GM21515 (cell line): Measurements from ENCODE around the gene UPF1.

ENCODE experiments used
- ATAC-seq: cut with Tn5 transposase; IDR thresholded peaks from one replicate; pipeline ENCODE4 v1.9.1; 2021; ENCODE audit not compliant: unreplicated experiment

The UPF1 gene

DNA sequence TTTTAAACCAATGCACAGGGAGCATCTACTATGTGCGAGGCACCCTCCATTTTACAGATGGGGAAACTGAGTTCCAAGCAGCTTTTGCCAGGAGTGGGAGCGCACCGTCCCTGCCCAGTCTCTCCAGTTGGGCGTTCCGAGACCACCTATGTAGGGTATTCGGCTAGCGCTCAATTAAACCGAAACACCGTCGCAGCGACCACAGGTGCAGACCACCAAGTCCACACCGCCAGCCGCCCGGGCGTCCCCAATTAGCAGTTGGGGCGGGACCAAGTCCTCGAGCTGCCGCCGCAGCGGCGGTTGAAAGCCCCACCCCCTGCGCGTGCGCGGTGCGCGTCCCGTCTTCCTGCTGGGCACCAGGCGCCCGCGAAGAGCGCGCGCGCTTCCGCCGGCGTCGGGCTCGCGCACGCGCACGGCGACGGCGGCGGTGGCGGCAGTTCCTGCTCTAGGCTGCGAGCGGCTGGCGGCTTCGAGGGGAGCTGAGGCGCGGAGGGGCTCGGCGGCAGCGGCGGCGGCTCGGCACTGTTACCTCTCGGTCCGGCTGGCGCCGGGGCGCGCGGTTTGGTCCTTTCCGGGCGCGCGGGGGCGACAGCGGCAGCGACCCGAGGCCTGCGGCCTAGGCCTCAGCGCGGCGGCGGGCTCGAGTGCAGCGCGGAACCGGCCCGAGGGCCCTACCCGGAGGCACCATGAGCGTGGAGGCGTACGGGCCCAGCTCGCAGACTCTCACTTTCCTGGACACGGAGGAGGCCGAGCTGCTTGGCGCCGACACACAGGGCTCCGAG is at the start of gene UPF1:
TSS of gene UPF1 (plus strand) at position 436 of the 782 bp plus-strand sequence. CDS start at position 687, 251 bp downstream.
- peak; percentile 62 for ATAC-seq

DNA sequence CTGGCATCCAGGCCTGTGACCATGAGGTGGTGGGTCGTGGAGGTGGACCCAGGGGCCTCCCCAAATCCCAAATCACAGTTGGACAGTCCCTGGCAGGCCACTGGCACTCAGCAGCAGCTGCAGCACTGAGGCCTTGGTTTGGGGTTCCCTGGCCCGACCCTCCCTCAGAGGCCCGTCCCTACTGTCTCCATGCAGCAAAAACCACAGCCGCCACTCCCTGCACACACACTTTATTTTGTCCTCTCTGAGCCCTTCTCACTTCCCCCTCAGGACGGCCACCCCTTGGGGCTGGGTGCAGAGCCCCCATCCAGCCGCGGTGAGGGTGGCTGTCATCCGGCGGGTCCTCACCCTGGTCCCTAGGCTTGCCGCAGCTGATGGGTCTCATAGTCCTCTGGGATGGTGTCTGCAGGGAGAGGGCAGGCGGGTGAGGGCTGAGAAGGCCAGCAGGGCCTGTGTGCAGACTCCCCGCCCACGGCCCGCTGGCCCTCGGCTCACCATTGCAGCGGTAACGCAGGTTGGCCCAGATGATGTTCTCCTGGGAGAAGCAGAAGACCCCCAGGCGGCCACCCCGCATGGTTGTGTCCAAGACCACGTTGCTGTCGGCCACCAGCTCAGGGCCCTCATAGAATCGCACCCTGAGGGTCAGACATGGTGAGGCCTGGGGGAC is 49.1 kb upstream of the UPF1 start:
- no peak for ATAC-seq

DNA sequence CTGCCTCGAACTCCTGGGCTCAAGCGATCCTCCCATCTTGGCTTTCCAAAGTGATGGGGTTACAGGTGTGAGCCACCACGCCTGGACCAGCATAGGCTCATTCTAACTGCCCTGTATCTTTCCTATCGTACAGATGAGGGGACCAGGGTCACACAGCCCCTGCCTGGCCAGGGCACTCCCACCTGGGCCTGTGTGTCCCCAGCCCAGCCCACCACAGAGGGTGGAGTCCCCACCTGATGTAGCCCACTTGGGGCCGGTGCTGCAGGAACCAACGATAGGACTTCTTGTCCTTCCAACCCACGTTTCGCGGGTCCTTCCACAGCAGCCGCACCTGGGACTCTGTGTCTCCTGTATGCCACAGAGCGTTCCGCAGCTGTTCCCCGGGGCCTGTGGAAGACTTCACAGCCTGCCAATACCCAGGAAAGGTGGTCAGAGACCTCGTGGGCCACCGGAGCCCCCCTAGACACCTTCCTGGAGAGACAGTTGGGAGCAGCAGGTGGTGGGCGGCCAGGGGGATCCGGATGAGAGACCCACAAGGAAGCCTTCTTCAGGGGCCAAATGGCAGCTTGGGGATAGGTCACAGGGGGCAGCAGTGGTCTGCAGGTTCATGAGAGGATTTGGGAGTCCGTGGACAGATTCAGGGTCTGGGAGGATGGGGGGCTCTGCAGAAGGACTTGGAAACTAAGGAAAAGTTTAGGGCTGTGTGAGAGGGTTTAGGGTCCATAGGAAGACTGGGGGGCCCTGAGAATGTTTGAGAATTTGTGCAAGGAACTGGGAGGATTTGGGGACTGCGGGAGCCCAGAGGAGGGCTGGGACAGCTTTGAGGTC is 47.6 kb upstream of the UPF1 start:
- no peak for ATAC-seq

DNA sequence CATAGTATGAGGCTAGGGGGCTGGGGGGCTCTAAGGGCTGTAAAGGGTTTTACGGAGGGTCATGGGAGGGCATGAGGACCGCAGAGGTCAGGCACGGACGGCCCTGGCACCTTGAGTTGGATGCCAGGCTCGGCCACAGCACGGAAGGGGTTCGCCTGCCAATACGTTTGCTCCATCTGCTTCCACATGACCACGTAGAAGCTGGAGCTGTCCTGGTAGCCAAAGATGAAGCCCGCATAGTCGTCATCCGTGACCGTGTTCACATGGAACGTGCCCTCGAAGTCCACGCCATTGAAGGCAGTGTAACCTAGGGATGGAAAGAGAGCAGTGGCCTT is 47.0 kb upstream of the UPF1 start:
- ATAC-seq = no peak

DNA sequence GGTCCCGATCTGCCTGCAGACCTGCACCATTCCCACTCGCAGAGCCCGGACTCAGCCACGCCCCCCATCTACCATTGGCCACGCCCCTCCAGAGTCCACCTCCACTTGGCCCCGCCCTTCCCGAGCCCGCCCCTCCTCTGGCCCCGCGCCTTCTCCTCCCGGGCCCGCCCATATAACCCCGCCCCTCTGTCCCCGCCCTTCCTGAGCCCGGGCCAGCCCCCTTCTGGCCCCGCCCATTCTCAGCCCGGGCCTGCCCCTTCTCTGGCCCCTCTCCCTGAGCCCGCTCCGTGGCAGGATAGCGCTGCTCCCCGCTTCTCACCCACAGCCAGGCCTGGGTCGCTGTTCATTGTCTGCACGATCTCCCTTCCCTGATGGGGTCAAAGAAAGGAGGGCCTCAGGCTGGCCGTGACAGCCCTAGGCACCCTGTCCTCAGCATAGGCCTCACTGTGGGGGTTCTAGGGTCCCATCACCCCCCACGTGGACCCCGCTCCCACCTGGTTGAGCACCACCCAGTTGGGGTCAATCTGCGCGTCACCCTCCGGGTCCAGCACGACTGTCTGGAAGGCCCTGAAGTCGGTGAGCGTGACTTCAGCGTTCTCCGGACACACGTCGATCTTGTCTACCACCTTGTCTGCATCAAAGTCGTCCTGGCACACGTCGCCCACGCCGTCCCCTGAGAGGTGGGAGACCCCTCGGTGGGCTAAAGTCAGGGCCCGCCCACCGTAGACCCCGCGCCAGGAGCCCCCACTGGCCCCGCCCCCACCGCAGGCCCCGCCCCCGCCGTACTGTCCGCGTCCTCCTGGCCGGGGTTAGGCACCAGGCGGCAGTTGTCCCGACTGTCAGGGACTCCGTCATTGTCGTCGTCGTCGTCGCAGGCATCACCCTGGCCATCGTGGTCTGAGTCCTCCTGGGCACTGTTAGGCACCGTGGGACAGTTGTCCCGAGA is 46.3 kb upstream of the UPF1 start:
- ATAC-seq = no peak

DNA sequence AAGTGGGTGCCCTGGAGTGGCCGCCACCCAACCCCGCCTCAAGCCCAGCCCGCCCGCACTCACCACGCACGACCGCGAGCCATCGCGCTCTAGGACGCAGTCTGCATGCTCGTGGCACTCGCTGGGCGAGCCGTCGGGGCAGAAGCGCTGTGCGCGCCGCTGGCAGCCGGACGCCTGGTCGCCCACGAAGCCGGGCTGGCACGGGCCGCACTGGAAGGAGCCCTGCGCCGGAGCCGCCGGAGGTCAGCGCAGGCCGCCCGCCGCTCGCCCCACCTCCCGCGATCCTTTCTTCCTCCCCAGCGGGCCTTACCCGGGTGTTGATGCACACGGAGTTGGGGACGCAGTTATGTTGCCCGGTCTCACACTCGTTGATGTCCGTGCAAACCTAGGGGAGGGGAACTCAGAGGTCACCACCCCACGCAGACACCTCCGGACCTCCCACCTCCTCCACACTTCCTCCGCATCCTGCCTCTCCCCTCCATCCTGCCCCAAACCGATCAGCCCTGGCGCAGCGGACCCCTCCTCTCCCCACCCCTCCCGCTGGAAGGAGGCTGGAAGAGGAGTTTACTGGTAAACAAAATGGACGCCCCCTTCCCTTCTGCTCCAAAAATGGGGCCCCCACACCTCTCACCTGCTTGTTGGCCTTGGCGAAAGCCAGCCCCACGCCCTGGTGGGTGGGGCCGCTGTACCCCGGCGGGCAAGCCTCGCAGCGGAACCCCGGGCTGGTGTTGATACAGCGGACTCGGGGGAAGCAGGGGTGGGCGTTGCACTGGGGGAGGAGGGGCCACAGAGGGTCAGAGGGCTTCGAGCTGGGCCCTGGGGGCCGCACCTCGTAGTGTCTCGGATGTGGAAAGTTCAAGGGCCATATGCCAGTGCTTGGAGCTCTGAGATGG is 43.0 kb upstream of the UPF1 start:
- no peak for ATAC-seq

DNA sequence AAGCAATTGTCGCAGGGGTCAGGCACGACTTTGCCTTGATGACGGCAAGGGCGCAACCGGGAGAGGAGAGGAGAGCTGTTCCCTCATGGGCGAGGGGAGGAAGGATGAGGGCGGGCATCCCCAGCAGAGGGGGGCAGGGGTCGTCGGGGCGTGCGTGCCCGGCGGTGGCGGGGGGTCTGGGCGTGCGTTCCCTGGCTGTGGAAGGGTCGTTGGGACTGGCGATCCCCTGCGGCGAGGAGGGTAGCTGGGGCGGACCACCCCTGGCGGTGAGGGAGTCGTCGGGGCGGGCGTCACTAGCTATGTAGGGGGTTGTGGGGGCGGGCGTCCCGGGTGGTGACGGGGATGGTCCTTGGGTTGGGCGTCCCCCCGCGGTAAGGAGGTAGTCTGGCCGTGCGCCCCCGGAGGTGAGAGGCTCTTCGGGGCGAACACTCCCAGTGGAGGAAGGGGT is 42.3 kb upstream of the UPF1 start:
- no peak for ATAC-seq

DNA sequence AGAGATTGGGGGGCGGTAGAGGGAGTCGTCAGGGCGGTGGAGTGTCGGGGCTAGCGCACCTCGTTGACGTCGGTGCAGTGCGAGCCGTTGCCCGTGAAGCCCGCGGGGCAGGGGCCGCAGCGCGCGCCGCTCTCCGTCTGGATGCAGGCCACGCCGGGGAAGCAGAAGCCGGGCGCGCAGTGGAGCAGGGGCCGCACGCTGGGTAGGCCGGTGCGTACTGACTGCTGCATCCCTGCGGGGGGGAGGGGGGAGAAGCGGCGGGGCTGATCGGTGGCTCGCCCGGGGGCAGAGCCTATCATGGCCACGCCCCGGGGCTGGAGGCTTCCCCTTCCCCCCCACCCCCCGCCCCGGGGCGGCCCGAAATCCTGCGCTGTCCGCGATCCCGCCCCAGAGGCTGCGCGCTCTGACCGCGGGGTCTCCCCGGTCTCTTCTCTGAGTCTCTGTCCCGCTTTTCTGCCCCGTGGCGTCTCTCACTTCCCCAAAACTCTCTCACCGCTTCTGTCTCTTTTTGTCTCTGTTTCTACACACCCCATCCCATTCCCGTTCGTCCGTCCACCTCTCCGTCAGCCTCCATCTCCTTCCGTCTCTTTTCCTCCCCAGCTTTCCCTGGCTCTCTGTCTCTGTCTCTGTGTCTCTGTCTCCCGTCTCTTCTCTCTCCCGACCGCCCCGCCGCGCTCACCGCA is 41.7 kb upstream of the UPF1 start:
- ATAC-seq = no peak

DNA sequence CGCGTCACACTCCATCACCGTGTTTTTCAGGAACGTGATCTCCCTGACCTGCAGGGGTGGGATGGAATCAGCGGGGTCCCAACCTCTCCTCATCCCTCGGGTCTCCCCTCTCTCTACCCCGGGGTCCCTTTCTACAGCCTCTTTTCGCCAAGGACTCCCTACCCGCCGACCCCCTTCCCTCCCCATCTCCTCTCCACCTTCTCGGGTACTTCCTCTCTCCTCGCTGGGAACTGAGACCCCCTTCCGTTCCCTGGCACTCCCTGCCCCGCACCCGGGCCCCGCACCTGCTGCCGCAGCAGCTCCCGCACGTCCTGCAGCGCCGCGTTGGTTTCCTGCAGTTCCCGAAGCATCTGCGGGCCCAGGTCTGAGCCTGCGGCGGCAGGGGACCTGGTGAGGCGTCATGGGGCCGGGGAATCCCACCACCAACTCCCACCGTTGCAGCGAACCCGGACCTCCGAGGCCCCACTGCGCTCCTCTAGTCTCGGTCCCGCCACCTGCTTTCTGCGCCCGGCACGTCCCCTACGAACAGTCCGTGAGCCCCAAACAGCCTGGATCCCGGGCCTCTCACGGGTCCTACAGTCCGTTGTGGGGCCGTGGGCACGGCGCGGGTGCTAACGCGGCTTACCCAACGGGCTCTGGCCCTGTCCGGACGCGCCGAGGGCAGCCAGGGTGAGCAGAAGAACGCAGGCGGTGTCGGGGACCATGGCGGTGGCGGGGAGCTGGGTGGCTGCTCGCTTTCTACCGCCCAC is 41.0 kb upstream of the UPF1 start, which contains the start of gene COMP:
TSS of gene COMP (minus strand) at position 740 of the 749 bp plus-strand sequence. CDS start at position 704, 36 bp downstream.
- ATAC-seq = no peak

DNA sequence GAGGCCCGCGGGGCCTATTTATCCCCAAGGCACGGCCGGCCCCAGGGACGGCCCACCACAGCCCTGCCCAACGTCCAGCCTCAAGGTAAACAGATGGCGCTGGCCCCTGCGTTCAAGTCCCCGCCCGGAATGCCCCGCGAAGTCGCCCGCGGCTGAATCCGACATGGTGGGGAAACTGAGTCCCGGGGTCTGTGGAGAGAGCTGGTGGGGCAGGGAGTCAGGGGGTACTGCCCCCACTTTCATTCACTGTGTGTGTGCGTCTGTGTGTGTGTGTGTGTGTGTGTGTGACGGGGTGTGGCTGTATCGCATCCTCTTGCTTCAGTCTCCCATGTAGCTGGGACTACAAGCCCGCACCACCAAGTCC is 40.5 kb upstream of the UPF1 start:
- no peak for ATAC-seq

DNA sequence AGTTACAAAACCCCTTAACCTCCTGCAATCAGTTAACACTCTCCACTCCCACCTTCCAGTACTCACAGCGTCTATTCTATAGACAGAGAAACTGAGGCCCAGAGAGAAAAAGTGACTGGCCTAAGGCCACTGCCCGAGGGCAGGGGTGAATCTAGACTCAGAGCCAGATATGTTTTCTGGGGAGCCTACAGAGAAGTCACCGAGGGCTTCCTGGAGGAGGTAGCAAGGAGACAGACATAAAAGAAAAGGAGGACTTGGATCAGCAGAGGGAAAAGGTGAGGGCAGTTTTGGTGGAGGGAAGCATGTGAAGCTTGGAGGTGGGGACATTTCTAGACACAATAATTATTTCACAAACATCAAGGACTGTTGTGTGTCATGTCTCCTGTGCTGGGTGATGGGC is 39.1 kb upstream of the UPF1 start:
- no peak for ATAC-seq

DNA sequence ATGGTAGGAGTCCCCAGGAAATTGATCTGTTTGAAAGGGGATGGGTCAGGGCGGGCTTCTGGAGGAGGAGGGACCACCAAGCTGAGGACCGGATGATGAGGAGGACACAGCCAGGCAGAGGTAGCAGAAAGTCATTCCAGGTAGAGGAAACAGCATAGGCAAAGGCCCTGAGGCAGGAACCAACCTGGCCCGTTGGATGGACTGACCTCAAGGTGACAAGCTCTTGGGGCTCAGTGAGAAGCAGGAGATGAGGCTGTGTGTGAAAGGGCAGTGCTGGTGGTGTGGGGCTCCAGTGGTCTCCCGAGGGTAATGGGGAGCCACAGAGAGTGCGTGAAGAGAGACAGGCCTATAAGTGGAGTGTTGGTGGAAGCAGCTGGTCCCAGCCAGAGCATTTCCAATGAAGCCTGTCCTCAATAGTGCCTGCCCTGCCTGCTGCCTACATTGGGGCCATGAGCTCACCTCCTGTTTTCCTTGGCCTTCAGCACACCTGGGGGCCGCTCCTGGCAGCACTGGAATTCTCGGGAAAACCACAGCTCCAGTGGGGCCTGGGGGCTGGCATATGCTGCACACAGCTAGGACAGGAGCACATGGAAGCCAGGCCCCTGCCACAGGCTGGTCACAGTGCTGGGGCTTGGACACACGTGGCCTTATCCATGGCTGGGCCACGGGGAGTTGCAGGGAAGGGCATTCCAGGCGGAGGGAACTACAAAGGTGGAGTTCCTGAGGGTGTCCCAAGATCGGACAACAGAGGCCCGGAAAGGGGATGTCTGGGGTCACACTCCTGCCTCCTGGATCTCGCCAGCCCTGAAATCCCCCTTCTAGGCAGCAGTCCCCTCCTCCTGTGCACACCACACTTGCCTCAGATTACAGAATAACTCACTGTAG is 38.4 kb upstream of the UPF1 start:
- ATAC-seq = no peak

DNA sequence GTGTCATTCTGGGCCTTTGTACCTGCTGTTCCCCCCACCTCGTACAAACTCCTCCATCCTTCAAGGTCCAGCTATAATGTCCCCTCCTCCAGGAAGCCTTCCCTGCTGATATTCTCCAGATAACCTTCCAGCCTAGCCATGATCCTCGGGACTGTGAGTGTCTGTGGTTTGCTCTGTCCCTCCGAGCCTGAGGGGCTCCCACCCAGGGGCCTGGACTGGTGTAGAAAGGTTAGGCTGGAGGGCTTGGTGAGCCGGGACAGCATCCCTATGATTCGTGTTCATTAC is 37.8 kb upstream of the UPF1 start:
- no peak for ATAC-seq

DNA sequence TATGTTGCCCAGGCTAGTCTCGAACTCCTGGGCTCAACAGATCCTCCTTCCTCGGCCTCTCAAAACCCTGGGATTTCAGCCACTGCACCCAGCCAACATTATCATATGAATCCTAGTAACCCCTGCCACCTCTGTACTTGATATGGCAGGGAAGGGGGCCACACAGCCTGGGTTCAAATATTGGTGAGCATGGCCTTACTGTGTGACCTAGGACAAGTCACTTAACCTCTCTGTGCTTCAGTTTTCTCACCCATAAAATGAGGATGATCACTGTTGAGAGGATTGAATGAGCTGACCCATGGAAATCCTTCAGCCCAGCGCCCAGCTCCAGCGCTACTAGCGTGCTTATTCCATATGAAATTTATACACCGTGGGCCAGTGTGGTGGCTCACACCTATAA is 37.1 kb upstream of the UPF1 start:
- no peak for ATAC-seq

DNA sequence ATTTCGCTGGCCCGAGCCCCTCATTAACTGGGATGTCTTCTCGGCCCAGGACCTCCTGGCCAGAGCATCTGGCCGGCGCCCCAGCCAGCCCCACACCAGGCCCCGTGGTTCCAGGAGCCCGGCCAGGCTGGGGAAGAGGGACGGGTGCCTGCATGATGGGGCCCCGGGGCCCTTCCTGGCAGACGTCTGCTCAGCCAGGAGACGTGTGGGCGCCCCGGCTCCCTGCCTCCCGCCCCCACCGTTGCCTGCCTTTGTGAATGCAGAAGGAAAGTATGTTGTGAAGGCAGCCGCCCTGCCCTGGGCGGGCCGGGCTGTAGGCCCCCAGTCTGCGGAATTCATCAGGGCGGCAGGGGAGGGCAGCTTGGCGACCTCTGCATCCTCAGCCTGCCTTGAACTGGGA is 36.2 kb upstream of the UPF1 start:
- no peak for ATAC-seq

DNA sequence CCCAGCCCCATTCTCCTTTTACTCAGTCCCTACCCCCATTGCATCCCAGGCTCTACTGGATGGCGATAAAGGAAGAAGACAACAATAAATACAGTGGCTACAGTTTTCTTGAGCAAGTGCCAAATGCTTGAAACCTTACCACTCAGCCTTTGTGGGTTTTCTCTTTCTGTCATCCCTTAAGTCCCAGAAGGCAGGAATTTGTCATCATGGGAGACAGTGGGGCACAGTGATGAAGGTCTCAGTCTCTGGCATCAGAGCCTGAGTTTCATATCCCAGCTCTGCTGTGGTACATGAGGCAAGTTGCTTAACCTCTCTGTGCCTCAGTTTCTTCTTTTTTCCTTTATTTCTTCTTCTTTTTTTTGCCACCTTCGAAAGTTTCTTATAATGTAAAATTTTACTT is 35.5 kb upstream of the UPF1 start:
- ATAC-seq = no peak
